ENCODE measurements around the gene TCP11. TPM values are rescaled to one million over a fixed set of nuclear protein-coding genes. Genes with fewer than 3 reads are reported as not detected.

TCP11 gene
- polyA plus RNA-seq, 1 of the 3 experiments (the other 2 are of a cell fraction) = 0.16 TPM

DNA sequence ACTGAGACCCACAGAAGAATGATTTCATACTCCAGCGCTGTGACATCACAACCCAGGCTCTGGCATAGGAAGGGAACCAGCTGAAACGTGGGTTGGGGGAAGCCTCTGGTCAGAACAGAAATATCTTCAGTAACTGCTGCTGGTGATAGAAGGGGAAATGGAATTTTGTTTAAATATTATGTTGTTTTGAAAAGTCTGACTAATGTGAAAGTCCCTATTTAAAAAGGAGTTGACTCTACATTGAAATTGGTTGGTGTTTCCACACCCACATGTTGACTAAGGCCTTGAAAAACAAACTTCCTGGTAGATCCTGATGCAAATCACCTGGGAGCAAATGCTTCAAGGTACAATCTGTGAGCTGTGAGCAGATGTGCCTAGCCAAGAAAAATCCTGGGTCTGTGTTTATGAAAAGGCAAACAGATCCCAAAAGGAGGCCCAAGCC lies 24.5 kb upstream of the TCP11 start:
- Histone ChIP-seq H3K27me3 (ENCODE audit: insufficient read depth) (no peaks in the 10 kb centered on the region), H3K9me2 (no peaks in the 10 kb centered on the region), H3K9ac (no peak overlapping the region), H3K36me3 (replicated peaks in 1 of 2; ENCODE audit: control insufficient read depth in 1 of 2, insufficient read depth in 2 of 2, low read length in 1 of 2) (no peaks in the 10 kb centered on the region), H3K4me1 (ENCODE audit: control insufficient read depth in 1 of 2, insufficient read depth in 2 of 2, low read depth in 1 of 2, low read length in 1 of 2) (peaks cover 9 to 20% of the 10 kb centered on the region in 2 experiments), H3K4me3 (ENCODE audit: low read depth in 2 of 2, low read length in 1 of 2) (no peak overlapping the region), H4K20me1 (ENCODE audit: insufficient read depth) (no peaks in the 10 kb centered on the region), H3K9me3 (no peaks in the 10 kb centered on the region; the same call in 1 of the 2 replicates), H3K79me2 (ENCODE audit: insufficient read depth) (no peaks in the 10 kb centered on the region), H3K27ac (ENCODE audit: low read depth in 2 of 2, low read length in 1 of 2) (no peak overlapping the region), H3K4me2 (no peak overlapping the region), H2AFZ (ENCODE audit: low read depth) (no peak overlapping the region), H3F3A (replicated peaks; ENCODE audit: insufficient read depth) (no peaks in the 10 kb centered on the region)
- WGBS (ENCODE audit: low lambda C conversion rate) = 82% methylated on average over 2 of the region's 2 CpGs
- TF ChIP-seq GATA2 (CRISPR knock-in tag; IDR thresholded peaks at IDR 0.05) (no peak), EZH2phosphoT487 (IDR thresholded peaks at IDR 0.05; ENCODE audit: borderline replicate concordance, low read depth) (no peak), RCOR1 (IDR thresholded peaks at IDR 0.05; ENCODE audit: low read length) (no peak), RXRA (IDR thresholded peaks at IDR 0.05; ENCODE audit: borderline replicate concordance, low read depth) (no peak), MXI1 (IDR thresholded peaks at IDR 0.05; ENCODE audit: low read depth, low read length) (no peak), SIN3A (IDR thresholded peaks at IDR 0.05; ENCODE audit: borderline replicate concordance, low read depth, low read length) (no peak), POLR2AphosphoS5 (IDR thresholded peaks at IDR 0.05; ENCODE audit: low read depth, low read length) (no peak), USF2 (IDR thresholded peaks at IDR 0.05; ENCODE audit: borderline replicate concordance, low read depth, low read length) (no peak), CHD2 (IDR thresholded peaks at IDR 0.05; ENCODE audit: low read length, partially characterized antibody) (no peak), JUND (IDR thresholded peaks at IDR 0.05) (no peak), RFX5 (IDR thresholded peaks at IDR 0.05; ENCODE audit: low read length) (no peak)
- TF ChIP-seq, protein P1, sequence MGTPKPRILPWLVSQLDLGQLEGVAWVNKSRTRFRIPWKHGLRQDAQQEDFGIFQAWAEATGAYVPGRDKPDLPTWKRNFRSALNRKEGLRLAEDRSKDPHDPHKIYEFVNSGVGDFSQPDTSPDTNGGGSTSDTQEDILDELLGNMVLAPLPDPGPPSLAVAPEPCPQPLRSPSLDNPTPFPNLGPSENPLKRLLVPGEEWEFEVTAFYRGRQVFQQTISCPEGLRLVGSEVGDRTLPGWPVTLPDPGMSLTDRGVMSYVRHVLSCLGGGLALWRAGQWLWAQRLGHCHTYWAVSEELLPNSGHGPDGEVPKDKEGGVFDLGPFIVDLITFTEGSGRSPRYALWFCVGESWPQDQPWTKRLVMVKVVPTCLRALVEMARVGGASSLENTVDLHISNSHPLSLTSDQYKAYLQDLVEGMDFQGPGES (IDR thresholded peaks at IDR 0.05; ENCODE audit: low read depth, low read length) = no peak
- TF ChIP-seq, protein P2, sequence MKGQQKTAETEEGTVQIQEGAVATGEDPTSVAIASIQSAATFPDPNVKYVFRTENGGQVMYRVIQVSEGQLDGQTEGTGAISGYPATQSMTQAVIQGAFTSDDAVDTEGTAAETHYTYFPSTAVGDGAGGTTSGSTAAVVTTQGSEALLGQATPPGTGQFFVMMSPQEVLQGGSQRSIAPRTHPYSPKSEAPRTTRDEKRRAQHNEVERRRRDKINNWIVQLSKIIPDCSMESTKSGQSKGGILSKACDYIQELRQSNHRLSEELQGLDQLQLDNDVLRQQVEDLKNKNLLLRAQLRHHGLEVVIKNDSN (IDR thresholded peaks at IDR 0.05; ENCODE audit: borderline replicate concordance, low read depth) = no peak
- TF ChIP-seq, protein P3, sequence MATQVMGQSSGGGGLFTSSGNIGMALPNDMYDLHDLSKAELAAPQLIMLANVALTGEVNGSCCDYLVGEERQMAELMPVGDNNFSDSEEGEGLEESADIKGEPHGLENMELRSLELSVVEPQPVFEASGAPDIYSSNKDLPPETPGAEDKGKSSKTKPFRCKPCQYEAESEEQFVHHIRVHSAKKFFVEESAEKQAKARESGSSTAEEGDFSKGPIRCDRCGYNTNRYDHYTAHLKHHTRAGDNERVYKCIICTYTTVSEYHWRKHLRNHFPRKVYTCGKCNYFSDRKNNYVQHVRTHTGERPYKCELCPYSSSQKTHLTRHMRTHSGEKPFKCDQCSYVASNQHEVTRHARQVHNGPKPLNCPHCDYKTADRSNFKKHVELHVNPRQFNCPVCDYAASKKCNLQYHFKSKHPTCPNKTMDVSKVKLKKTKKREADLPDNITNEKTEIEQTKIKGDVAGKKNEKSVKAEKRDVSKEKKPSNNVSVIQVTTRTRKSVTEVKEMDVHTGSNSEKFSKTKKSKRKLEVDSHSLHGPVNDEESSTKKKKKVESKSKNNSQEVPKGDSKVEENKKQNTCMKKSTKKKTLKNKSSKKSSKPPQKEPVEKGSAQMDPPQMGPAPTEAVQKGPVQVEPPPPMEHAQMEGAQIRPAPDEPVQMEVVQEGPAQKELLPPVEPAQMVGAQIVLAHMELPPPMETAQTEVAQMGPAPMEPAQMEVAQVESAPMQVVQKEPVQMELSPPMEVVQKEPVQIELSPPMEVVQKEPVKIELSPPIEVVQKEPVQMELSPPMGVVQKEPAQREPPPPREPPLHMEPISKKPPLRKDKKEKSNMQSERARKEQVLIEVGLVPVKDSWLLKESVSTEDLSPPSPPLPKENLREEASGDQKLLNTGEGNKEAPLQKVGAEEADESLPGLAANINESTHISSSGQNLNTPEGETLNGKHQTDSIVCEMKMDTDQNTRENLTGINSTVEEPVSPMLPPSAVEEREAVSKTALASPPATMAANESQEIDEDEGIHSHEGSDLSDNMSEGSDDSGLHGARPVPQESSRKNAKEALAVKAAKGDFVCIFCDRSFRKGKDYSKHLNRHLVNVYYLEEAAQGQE (IDR thresholded peaks at IDR 0.05; ENCODE audit: low read depth, low read length) = no peak
- POLR2A ChIA-PET = no interaction called here
- no peak for DNase-seq
- CTCF ChIA-PET = no interaction called here

All from SK-N-SH (cell line).